Body of pancreas (tissue), 4 donors: ENCODE results near the gene ZCCHC3.

Source experiments
- POLR2A ChIP-seq, 3 donors: fragments of 450-650 bp; IDR thresholded peaks; one replicate each; pipeline ENCODE4 v1.6.1; 2016; ENCODE audit warnings: antibody characterized with exemption in 3 of 3, mild to moderate bottlenecking in 2 of 3
- TF ChIP-seq, protein P1 (sequence below), 7 experiments: fragments of 450-650 bp in 4 of 7; fragments of 200-600 bp in 3 of 7; sonication (generic) in 3 of 7; IDR thresholded peaks; one replicate each; pipeline ENCODE4 v1.5.1; 2016 to 2019; ENCODE audit warnings: antibody characterized with exemption in 7 of 7

DNA sequence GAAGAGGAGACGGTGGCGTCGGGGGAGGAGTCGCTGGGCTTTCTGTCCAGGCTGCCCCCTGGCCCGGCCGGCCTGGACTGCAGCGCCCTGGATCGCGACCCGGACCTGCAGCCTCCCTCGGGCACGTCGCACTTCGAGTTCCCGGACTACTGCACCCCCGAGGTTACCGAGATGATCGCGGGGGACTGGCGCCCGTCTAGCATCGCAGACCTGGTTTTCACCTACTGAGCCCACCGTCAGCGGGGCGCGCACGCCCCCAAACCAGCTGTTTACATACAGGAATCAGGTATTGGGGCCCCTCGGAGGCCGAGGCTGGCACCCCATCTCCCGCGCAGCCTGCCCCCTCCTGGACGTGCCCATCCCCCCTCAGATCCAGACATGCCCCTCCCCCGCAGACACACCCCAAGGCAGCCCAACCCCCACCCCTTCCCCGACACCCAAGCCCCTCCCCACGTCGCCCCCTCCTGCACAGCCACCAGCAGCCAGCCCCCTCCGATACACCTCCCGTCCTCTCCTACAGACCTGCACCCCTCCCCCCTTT, 29.3 kb downstream of the ZCCHC3 start:
- TF ChIP-seq, protein P1, sequence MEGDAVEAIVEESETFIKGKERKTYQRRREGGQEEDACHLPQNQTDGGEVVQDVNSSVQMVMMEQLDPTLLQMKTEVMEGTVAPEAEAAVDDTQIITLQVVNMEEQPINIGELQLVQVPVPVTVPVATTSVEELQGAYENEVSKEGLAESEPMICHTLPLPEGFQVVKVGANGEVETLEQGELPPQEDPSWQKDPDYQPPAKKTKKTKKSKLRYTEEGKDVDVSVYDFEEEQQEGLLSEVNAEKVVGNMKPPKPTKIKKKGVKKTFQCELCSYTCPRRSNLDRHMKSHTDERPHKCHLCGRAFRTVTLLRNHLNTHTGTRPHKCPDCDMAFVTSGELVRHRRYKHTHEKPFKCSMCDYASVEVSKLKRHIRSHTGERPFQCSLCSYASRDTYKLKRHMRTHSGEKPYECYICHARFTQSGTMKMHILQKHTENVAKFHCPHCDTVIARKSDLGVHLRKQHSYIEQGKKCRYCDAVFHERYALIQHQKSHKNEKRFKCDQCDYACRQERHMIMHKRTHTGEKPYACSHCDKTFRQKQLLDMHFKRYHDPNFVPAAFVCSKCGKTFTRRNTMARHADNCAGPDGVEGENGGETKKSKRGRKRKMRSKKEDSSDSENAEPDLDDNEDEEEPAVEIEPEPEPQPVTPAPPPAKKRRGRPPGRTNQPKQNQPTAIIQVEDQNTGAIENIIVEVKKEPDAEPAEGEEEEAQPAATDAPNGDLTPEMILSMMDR (IDR thresholded peaks at IDR 0.05), result no peak
- TF ChIP-seq POLR2A (IDR thresholded peaks at IDR 0.05), result no peak
